Esophagus muscularis mucosa (tissue), 3 donors: ENCODE measurements around the gene DAAM2.

Source experiments
- POLR2A ChIP-seq: fragments of 450-650 bp; IDR thresholded peaks from one replicate; pipeline ENCODE4 v1.6.1; 2017; ENCODE audit warnings: antibody characterized with exemption, moderate library complexity, mild to moderate bottlenecking, low read depth
- POLR2AphosphoS5 ChIP-seq, 2 donors: sonication (generic); formaldehyde crosslinking; IDR thresholded peaks; one replicate each; pipeline ENCODE4 v1.6.1; 2017; ENCODE audit warnings: antibody characterized with exemption in 2 of 2
- TF ChIP-seq, protein P1 (sequence below), 3 experiments: fragments of 200-600 bp in 2 of 3; fragments of 450-650 bp in 1 of 3; sonication (generic) in 2 of 3; IDR thresholded peaks; one replicate each; pipeline ENCODE4 v1.5.1; 2017 to 2019; ENCODE audit warnings: antibody characterized with exemption in 3 of 3, mild to moderate bottlenecking in 2 of 3, moderate library complexity in 1 of 3

DNA sequence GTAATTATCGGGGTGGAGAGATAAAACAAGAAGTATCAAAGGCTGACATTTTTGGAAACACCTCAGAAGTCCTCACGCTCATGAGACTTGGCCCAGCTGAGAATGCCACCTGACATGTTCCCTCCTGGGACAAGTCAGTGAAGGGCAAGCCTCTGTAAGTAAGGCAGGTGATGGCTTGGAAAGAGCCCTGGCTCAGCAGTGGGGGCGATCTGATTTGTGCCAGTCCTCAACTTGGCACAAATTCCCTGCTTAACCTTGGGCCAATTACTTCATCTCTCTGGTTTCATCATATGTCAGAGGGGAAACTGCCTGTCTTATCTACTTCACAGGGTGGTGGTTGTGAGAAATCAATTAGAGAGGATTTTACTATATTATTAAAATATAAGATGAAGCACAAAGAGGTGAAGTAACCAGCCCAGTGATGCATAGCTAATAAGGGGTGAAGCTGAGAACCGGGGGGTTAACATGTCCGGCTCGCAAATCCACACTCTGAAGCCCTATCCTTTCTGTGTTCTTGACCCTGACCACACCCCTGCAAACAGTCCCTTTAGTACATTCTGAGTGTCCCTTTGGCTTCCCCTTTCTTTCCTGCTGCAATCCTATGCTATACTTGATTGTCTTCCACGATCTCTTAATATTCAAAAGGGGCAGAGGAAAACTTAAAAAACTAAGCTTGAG, 150.9 kb downstream of the DAAM2 start:
- no peak for TF ChIP-seq POLR2AphosphoS5 (IDR thresholded peaks at IDR 0.05)
- TF ChIP-seq, protein P1, sequence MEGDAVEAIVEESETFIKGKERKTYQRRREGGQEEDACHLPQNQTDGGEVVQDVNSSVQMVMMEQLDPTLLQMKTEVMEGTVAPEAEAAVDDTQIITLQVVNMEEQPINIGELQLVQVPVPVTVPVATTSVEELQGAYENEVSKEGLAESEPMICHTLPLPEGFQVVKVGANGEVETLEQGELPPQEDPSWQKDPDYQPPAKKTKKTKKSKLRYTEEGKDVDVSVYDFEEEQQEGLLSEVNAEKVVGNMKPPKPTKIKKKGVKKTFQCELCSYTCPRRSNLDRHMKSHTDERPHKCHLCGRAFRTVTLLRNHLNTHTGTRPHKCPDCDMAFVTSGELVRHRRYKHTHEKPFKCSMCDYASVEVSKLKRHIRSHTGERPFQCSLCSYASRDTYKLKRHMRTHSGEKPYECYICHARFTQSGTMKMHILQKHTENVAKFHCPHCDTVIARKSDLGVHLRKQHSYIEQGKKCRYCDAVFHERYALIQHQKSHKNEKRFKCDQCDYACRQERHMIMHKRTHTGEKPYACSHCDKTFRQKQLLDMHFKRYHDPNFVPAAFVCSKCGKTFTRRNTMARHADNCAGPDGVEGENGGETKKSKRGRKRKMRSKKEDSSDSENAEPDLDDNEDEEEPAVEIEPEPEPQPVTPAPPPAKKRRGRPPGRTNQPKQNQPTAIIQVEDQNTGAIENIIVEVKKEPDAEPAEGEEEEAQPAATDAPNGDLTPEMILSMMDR (IDR thresholded peaks at IDR 0.05) = no peak
- TF ChIP-seq POLR2A = no peak
